KOPT-K1 (cell line): ENCODE measurements around the gene NPDC1.

ENCODE experiments used
- H3K27ac ChIP-seq: fragments of 200-600 bp; sonication (generic); 2 replicates; pipeline ENCODE4 v1.5.1; 2016; ENCODE audit warnings: antibody characterized with exemption, mild to moderate bottlenecking, low read depth, low read length; ENCODE audit not compliant: poor library complexity, severe bottlenecking
- H3K36me3 ChIP-seq: fragments of 200-600 bp; sonication (generic); 2 replicates; pipeline ENCODE4 v1.5.1; 2017; ENCODE audit warnings: antibody characterized with exemption, mild to moderate bottlenecking, low read length, moderate library complexity; ENCODE audit not compliant: insufficient read depth
- H3K9me3 ChIP-seq: fragments of 200-600 bp; sonication (generic); 2 replicates; pipeline ENCODE4 v1.5.1; 2017; ENCODE audit warnings: antibody characterized with exemption, low read length, mild to moderate bottlenecking; ENCODE audit not compliant: insufficient read depth, poor library complexity, severe bottlenecking

NPDC1 gene

GRCh38 chr9:137078701-137079400 lies 32.9 kb upstream of the NPDC1 start:
- no peaks in the 10 kb centered on the region for H3K9me3 ChIP-seq
- no peaks in the 10 kb centered on the region for H3K36me3 ChIP-seq
- no peak overlapping the region for H3K27ac ChIP-seq

- H3K27ac ChIP-seq, result no peak overlapping the region
- no peaks in the 10 kb centered on the region for H3K36me3 ChIP-seq
- H3K9me3 ChIP-seq, result no peaks in the 10 kb centered on the region
These were observed 32.0 kb upstream of the NPDC1 start for GRCh38 chr9:137077758-137078693.

DNA sequence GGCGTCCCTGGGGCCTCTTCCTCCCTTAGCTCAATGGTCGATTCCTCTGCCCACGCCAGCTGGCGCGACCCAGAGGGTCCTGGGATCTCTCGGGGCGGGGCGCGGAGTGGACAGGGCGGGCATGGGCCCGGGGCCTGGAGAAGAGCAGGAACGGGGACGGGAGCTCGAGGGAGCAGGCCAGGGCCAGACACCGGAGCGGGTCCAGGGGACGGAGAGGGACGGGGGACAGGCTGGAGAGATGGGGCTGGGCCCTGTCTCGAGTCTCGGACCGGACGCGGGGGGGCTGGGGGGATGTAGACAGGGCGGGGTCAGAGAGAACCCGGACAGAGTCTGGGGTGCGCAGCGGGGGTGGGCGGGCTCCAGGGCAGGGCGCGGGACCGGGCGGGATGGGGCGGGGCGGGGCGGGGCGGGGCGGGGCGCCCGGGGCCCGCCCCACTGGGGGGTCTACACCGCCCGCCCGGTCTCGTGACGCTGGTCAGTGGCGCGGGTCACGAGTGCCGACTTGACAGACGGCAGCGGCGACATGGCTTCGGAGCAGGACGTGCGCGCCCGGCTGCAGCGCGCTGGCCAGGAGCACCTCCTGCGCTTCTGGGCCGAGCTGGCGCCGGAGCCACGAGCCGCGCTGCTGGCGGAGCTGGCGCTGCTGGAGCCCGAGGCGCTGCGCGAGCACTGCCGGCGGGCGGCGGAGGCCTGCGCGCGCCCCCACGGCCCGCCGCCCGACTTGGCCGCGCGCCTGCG lies 31.2 kb upstream of the NPDC1 start, which contains the start of gene UAP1L1:
UAP1L1 (plus strand) TSS at position 508 of the 738 bp plus-strand sequence; CDS start at position 524, 16 bp downstream.
- H3K9me3 ChIP-seq, result no peaks in the 10 kb centered on the region
- H3K36me3 ChIP-seq, result no peaks in the 10 kb centered on the region
- no peak within 1 kb of the TSS for H3K27ac ChIP-seq

DNA sequence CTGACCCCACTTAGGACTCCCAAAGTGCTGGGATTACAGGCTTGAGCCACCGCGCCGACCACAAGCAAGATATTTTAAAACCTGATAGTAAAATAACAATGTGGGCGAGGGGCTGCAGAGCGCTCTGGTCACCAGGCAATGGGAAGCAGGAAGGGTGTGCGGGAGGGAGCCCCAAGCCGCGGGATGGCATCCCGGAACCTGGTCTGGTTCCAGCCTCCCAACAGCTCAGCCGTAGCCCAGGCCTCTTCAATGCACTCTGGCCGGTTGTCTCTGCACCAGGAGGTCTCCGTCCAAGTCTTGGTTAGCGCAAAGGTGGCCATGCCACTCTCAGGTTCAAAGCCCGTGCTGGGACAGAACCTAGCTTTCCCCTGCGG lies 30.6 kb upstream of the NPDC1 start:
- Histone ChIP-seq H3K27ac (no peak overlapping the region), H3K9me3 (no peaks in the 10 kb centered on the region)

DNA sequence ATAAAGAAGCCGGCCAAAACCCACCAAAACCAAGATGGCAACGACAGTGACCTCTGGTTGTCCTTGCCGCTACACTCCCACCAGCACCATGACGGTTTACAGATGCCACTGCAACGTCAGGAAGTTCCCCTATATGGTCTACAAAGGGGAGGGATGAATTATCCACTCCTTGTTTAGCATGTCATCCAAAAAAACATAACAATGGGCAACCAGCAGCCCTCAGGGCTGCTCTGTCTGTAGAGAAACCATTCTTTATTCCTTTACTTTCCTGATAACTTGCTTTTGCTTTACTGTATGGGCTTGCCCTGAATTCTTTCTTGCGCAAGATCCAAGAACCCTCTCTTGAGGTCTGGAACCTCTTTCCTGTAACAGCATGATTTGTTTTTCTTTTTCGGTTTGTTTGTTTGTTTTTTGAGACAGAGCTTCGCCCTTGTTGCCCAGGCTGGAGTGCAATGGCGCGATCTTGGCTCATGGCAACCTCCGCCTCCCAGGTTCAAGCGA lies 29.3 kb upstream of the NPDC1 start:
- H3K27ac ChIP-seq, result no peak overlapping the region
- no peaks in the 10 kb centered on the region for H3K36me3 ChIP-seq
- H3K9me3 ChIP-seq, result no peaks in the 10 kb centered on the region

More for the DNA sequence above, 30.6 kb upstream of the NPDC1 start:
- no peaks in the 10 kb centered on the region for H3K36me3 ChIP-seq

GRCh38 chr9:137074657-137075274 lies 28.8 kb upstream of the NPDC1 start:
- no peaks in the 10 kb centered on the region for H3K9me3 ChIP-seq
- H3K36me3 ChIP-seq, result no peaks in the 10 kb centered on the region
- H3K27ac ChIP-seq, result no peak overlapping the region

- no peaks in the 10 kb centered on the region for H3K36me3 ChIP-seq
- H3K9me3 ChIP-seq, result no peaks in the 10 kb centered on the region
- H3K27ac ChIP-seq, result no peak overlapping the region
These were observed 28.0 kb upstream of the NPDC1 start for GRCh38 chr9:137073992-137074399.

GRCh38 chr9:137071282-137071681 lies 25.3 kb upstream of the NPDC1 start:
- Histone ChIP-seq H3K9me3 (no peaks in the 10 kb centered on the region), H3K36me3 (no peaks in the 10 kb centered on the region; the same call in 1 of the 2 replicates), H3K27ac (peak overlapping the region; percentile 37)

DNA sequence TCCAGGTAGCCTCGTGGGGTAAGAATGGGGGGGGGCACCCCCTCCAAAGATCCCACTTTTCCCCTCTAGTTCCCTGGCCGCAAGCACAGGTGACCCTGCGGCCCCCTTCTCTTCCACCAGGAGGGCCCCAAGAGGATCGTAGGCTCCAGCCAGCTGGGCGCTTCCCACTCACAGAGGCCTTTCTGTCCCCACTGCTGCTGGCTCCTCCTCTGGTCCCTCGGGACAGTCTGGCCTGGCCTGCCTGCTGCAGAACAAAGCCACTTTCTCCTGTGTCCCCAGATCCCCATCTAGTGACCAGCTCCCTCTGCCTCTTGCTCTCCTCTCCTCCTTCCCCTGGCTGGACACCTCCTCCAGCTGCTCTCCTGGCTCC lies 24.9 kb upstream of the NPDC1 start:
- H3K36me3 ChIP-seq, result no peaks in the 10 kb centered on the region; the same call in 1 of the 2 replicates
- no peaks in the 10 kb centered on the region for H3K9me3 ChIP-seq
- peak overlapping the region; percentile 37 for H3K27ac ChIP-seq

- Histone ChIP-seq H3K9me3 (no peaks in the 10 kb centered on the region), H3K36me3 (no peaks in the 10 kb centered on the region; the same call in 1 of the 2 replicates), H3K27ac (peak within 1 kb of the TSS; percentile 37)
These were observed 24.4 kb upstream of the NPDC1 start, which contains the start of gene SAPCD2 for GRCh38 chr9:137070201-137070905. Gene SAPCD2 (minus strand): TSS chr9:137070557. CDS start chr9:137070460, 97 bp downstream.

GRCh38 chr9:137069508-137070091 lies 23.6 kb upstream of the NPDC1 start:
- no peaks in the 10 kb centered on the region for H3K9me3 ChIP-seq
- H3K36me3 ChIP-seq, result no peaks in the 10 kb centered on the region; the same call in 1 of the 2 replicates
- H3K27ac ChIP-seq, result peak overlapping the region; percentile 37

DNA sequence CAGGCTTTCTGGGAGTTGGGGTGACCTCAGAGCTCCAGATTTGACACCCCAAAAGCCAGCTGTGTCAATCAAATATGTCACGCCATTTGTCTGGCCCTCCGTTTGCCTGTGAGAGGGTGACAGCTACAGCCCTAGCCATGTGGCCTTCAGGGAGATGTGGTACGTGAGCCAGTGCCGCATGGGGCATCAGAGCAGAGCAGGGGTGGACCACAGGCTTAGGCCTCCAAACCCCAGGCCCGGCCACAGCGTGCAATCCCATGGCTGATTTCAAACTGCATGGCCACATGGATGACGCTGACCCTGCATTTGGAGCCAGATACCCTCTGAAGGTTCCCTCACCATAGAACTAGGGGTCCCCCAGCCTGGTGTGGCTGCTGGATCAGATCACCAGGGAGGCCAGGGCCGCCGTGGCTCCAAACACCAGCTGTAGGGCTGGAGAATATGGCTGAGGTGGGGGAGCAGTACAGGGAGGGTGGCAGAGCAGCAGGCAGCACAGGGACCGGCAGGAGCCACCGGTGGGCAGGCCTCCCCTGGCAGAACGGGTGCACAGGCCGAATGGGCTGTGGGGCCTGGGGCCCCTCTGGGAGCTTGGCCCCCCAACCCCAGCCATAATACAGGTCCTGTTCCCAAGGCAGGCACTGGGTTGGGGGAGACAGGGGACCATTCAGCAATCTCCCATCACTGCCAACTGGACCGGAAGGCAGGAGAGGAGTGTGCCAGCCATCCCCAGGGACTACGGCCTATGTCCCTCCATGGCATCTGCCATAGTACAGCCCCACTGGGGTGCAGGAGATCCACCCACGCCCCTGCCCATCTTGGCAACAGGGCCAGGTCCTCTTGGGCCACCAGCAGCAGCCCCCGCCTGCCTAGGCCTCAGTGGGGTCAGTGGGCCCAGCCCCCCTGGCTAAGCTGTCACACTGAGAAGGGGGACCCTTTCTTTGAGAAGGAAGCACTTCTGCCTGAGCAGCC lies 22.8 kb upstream of the NPDC1 start:
- H3K27ac ChIP-seq, result peak overlapping the region; percentile 37
- no peaks in the 10 kb centered on the region; the same call in 1 of the 2 replicates for H3K36me3 ChIP-seq
- H3K9me3 ChIP-seq, result no peaks in the 10 kb centered on the region
